ENCODE results near the gene MEGF11.

MEGF11 gene

GRCh38 chr15:66036859-66037258 lies 216.7 kb downstream of the MEGF11 start:
- DNase-seq: no peak

GRCh38 chr15:66035901-66036300 lies 217.6 kb downstream of the MEGF11 start:
- no peak for DNase-seq

- no peak for DNase-seq
These were observed 220.4 kb downstream of the MEGF11 start for GRCh38 chr15:66033143-66033542.

GRCh38 chr15:66032006-66032405 lies 221.5 kb downstream of the MEGF11 start:
- DNase-seq: no peak

- no peak for DNase-seq
These were observed 222.9 kb downstream of the MEGF11 start for GRCh38 chr15:66030650-66031049.

- DNase-seq: no peak
These were observed 223.9 kb downstream of the MEGF11 start for GRCh38 chr15:66029650-66030049.

- DNase-seq: no peak
These were observed 226.2 kb downstream of the MEGF11 start for GRCh38 chr15:66027268-66027805.

GRCh38 chr15:66025972-66026371 lies 227.6 kb downstream of the MEGF11 start:
- no peak for DNase-seq

GRCh38 chr15:66025015-66025452 lies 228.5 kb downstream of the MEGF11 start:
- DNase-seq: peak in 23 of 56 donors; percentile 4 to 44 (median 14)

GRCh38 chr15:66024116-66024515 lies 229.4 kb downstream of the MEGF11 start:
- no peak for DNase-seq

GRCh38 chr15:66023311-66023972 lies 230.1 kb downstream of the MEGF11 start:
- peak in 52 of 56 donors; percentile 6 to 81 (median 50) for DNase-seq

GRCh38 chr15:66022163-66022525 lies 231.4 kb downstream of the MEGF11 start:
- no peak for DNase-seq

GRCh38 chr15:66021496-66022162 lies 231.9 kb downstream of the MEGF11 start:
- DNase-seq: peak in 2 of 56 donors; percentile 12 to 16

- no peak for DNase-seq
These were observed 233.6 kb downstream of the MEGF11 start for GRCh38 chr15:66019826-66020398.

GRCh38 chr15:66019368-66019767 lies 234.2 kb downstream of the MEGF11 start:
- no peak for DNase-seq

- DNase-seq: no peak
These were observed 235.1 kb downstream of the MEGF11 start for GRCh38 chr15:66018488-66018797.

GRCh38 chr15:66017792-66018487 lies 235.6 kb downstream of the MEGF11 start:
- DNase-seq: no peak

GRCh38 chr15:66017000-66017399 lies 236.6 kb downstream of the MEGF11 start:
- no peak for DNase-seq

- DNase-seq: no peak
These were observed 237.4 kb downstream of the MEGF11 start for GRCh38 chr15:66016199-66016598.

GRCh38 chr15:66014635-66015182 lies 238.8 kb downstream of the MEGF11 start:
- no peak for DNase-seq

- DNase-seq: no peak
These were observed 239.5 kb downstream of the MEGF11 start for GRCh38 chr15:66014022-66014421.

Measured in nucleus accumbens (tissue), 56 donors.